Measurements from ENCODE around the gene PPP6R1.

Gene PPP6R1

DNA sequence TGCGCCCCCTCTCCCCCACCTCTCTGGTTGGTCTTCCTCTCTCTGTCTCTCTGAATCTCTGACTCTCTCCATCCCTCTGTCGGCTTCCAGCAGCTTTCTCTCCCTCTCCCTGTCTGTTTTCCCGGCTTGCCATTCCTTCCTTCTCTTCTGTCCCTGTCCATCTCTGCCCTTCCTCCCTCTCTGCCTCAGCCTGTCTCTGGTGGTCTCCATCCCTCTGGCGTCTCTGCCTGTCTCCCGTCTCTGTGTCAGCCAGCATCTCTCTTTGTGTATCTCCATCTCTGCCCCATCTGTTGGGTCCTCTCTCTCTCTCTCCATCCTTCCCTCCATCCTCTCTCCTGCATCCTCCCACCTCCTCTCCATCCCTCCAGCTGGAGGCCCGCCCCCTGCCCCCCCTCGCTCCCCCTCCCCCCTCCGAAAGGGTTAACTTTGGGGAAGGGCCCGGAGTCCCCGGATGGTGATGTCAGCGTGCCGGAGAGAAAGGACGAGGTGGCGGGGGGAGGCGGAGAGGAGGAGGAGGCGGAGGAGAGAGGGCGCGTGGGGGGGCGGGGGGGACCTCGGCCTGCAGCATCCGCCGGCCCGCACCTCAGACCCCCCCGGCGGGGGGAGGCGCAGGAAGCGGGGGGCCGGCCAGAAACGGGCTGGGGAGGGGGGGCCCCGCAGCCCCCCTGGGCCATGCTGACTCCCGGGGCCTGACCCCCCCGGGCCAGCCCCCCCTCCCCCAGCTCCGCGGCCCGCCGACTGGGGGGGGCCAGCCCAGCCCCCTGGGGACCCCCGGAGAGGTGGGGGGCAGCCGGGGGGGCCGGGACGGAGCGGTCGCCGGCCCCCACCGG is 24.9 kb upstream of the PPP6R1 start, which contains the start of gene BRSK1:
BRSK1 (plus strand) TSS at position 450 of the 830 bp plus-strand sequence. CDS start 446 bp downstream, outside the sequence.
- DNase-seq (peak; percentile 57), ATAC-seq (no peak)

DNA sequence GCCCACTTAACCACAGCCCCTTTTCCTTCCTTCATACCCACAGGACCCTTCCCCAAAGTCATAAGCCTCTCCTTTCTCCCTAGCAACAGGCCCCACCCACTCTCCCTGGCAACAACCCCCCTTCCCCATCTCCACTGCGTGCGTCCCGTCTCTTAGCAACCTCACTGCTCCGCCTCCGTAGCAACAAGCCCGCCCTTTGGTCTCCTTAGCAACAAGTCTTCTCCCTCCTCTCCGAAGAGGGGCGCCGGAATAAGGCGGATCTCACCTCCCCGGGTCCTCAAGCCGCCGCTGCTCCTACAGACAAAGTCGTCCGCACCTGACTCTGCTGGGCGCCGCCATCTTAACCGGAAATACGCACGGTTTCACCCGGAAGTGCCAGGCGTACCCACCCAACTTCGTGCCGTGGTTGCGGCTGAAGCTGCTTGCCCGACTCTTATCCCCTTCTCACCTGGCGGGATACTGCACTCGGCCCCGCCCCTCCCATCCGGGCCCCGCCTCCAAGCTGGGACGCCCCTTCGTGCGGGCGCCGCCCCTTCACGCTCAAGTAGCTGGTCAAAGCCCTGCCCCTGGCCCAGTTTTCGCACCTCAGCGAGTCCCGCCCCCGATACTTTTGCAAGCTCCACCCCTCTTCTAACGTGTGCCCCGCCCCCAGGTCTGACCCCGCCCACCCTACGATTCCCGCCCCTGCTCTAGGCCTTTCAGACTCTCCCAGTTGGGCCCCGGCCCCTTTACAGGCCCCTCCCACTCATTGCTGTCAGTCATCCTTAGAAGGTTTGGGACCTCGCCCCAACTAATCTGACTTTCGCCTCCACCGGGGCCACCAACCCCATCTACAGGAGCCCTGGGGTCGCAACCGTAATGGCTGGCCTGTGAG is 21.2 kb upstream of the PPP6R1 start, which contains the start of gene HSPBP1:
HSPBP1 (minus strand) TSS at position 341 of the 874 bp plus-strand sequence. CDS start 502 bp downstream, outside the sequence.
- peak; percentile 94 for ATAC-seq
- peak; percentile 96 for DNase-seq

DNA sequence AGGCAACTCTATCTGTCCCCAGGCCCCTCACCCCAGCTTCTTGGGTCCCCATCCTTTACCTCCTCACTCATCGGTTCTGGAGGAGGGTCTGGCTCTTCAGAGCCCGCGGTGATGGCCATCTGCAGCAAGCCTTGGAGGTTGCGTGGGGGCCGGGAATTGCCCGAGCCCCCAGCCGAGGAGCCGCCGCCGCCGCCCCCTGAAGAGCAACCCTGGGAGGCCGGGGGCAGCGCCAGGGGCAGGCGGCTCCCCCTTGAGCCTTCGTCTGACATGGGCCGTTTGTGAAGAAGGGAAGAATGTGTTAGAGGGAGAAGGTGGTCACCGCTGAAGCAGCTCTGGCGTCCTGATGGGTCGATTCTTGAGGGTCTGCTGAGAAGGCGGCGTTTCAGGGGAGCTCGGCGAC is 20.5 kb upstream of the PPP6R1 start:
- ATAC-seq (no peak), DNase-seq (no peak)

DNA sequence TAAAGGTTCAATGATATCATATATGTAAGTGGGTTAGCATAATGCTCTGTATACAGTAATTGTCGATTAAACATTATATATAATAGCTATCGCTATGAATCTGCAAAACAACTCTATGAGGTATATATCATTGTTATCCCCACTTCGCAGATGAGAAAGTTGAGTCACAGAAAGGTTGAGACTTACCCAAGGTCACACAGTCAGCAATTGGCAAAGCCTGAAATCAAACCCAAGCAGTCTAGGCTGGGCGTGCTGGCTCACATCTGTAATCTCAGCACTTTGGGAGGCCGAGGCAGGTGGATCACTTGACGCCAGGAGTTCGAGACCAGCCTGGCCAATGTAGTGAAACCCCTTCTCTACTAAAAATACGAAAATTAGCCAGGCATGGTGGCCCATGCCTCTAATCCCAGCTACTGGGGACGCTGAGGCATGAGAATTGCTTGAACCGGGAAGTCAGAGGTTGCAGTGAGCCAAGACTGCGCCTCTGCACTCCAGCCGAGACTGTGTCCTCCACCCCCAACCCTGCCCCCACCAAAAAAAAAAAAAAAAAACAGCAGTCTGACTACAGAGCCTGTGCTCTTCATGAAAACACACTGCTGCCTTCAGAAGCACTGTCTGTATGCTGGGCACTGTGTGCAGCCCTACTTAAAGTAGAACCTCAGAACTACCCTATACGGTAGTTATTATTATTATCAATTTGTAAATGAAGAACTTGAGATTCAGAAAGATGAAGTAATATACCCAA is 19.7 kb upstream of the PPP6R1 start:
- no peak for DNase-seq
- ATAC-seq, result no peak

DNA sequence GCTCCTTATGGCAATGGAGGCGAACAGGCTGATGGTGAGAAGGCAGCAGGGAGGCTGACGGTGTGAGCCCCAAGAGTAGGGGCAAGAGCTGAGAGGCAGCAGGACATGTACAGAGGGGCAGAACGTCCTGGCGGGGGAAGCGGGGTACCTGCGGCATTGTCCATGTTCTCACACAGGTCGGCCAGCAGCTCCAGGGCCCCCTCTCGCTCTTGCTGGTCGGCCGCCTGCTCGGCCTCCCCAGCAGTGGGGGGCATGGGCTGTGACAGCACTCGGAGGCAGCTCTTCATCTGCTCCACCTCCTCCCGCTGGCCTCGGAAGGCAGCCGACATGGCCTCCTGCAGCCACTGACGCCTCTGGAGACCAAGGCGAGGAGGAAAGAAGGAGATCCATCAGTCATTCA is 18.7 kb upstream of the PPP6R1 start:
- ATAC-seq, result no peak
- no peak for DNase-seq

DNA sequence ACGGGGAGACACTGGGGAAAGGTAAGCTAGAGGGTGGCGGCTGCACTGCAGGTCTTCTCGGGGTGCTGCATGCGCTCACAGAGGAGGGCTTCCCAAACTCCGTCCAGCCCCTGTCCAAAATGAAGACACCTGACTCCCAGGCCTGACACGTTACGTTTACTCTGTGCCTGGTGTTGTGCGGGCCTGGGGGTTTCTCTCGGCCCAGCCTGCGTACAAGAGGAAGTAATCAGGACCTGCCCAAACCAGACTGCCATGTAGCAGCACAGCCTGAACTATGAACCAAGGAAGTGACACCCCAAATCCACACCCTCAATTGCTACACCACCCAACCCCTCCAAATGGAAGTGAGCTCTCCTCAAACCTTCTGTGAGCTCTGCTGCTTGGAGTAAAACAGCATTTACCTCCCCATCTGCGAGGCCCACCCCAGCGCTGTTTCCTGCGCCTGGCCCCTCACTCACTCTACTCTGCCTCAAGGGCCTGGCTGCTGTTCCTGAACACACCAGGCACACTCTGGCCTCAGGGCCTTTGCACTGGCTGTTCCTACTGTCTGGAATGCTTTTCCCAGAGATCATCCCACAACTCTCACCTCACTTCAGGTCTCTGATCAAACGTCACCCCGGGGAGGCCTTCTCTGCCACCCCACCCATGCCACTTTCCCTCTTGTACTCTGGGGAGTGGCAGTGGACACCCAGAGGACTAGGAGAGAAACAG is 18.1 kb upstream of the PPP6R1 start:
- no peak for DNase-seq
- ATAC-seq, result no peak

DNA sequence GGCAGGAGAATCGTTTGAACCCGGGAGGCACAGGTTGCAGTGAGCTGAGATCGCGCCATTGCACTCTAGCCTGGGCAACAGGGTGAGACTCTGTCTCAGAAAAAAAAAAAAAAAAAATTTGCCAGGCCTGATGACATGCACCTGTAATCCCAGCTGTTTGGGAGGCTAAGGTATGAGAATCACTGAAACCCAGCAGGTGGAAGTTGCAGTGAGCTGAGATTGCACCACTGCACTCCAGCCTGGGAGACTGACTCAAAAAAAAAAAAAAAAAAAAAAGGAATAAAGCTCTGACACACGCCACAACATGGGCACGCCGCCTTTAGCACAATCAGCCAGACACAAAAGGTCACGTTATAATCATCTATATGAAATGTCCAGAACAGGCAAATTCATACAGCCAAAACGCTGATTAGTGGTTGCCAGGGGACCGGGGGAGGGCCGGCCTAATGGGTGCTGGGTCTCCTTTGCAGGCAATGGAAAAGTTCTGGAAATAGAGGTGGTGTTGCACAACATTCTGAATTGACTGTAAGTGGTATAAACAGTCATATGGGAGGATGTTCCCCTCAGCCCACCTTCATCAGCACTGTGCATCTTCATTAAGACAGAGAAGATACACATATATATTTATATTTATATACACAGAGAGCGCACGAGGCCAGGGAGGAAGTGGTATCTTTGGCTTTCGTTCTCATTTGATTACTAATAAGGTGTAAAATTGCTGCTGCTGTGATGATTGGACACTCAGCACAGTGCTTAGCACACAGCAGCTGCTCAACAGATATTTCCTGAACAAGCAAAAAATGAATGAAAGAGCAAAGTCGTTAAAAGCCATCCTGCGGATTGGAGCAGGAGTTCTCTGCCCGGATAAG is 17.3 kb upstream of the PPP6R1 start:
- DNase-seq (no peak), ATAC-seq (no peak)

DNA sequence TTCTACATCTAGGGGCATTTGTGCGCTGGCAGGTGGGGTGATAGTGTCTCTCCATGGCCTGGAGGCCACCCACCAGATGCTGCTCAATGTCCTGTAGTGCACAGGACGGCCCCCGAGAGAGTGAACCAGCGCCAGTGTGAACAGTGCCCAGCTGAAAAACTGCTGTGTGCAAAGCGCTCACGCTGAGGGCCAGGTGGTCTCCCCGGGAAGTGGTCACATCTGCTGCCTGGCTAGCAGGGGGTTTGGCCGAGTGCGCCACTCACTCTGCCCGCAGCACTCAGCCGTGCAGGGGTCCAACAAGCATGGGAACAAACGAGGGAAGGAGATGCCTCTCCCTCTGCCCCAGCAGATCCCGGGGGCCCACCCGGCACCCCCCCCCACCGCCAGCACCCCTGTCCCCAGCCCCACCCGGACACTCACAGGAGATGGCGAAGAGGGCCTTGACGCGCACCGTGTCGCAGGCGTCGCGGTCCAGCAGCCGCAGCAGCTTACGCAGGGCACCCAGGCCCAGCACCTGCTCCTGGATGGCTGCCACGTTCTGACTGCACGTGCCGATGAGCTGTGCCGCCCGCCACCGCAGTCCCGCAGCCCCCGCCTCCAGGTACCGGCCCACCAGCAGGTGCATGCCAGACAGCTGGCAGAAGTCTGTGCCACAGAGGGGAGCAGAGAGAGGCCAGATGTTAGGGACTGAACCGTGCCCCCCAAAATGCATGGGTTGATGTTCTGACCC is 15.3 kb upstream of the PPP6R1 start:
- no peak for DNase-seq
- no peak for ATAC-seq

DNA sequence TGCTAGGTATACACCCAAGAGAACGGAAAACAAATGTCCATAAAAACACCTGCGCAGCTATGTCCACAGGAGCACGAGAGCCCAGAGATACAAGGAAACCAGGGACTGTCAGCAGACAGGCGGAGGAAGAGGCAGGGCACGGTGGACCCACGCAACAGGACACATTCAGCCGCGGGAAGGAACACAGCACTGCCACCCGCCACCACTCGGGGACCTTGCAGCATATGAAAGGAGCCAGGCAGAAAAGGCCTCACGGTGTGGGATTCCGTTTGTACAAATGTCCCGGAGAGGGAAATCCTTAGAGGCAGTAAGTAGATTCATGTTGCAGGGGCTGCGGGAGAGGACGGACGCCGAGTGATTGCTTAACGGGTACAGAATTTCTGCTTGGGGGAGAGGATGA is 13.3 kb upstream of the PPP6R1 start:
- ATAC-seq, result no peak

DNA sequence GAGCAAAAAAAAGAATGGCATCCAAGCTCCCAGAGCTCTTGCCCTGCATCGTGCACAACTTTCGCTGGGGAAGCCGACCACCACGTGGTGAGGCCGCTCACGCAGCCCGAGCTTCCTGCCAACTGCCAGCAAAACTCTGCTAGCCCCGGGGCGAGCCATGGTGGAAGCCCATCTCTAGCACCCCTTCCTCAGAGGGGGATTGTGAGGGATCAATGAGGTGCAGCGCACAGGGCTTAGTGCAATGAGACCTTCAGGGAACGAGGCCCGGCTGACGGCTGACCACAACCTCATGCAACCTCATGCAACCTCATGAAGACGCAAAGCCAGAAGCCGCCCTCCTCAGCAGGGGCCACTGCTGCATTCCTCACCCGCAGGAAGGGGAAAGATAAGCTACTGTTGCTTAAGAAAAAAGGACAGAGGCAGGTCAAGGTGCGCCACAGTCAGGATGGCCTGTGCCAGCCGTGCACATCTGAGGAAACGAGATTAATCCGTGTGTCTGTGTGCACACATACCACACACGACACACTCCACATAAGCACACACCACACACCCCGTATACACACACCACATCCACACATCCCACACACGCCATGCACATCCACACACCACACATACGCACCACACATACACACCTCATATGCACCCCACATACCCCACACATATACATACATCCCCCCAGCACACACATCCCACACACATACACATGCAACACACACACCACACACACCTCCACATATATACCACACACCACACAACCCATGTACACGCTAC is 11.5 kb upstream of the PPP6R1 start:
- DNase-seq, result no peak
- no peak for ATAC-seq

More for the DNA sequence above, 13.3 kb upstream of the PPP6R1 start:
- DNase-seq, result no peak

DNA sequence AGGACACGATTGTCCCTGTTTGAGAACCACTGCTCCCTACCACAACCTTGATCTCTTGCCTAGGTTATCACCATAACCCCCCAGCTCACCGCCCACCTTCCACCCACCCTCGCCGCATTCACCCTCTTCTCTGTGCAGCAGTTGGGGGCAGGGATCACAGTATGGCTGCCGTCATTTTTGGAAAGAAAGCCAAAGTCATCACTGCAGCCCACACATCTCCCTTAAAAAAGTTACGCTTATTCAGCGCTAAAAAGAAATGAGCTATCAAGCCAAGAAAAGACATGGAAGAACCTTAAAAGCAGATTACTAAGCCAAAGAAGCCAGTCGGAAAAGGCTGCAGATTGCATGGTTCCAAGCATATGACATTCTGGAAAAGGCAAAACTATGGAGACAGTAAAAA is 10.5 kb upstream of the PPP6R1 start:
- DNase-seq (no peak), ATAC-seq (no peak)

DNA sequence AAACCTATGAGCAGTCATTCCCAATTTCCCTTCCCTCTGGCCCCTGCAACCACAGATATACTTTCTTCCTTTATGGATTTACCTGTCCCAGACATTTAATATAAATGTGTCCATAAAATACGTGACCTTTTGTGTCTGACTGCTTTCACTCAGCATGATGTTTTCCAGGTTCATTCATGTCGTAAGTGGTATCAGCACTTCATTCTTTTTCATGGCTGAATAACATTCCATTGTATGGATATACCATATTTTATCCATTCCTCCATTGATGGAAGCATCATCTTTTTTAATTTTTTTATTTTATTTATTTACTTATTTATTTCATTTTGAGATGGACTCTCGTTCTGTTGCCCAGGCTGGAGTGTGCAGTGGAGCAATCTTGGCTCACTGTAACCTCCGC is 8.0 kb upstream of the PPP6R1 start:
- no peak for ATAC-seq
- DNase-seq, result no peak

DNA sequence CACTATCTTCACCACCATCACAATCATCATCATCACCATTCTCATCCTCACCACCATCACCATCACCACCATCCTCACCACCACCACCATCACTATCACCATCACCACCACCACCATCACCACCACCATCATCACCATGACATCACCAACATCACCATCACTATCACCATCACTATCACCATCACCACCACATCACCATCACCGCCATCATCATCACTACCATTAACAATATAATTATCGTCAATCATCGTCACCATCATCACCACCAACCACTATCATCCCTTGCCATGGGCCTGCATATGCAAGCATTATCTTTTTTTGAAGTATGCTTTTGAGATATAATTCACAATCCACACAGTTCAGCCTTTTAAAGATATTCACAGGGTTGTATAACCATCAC is 7.6 kb upstream of the PPP6R1 start:
- DNase-seq, result no peak
- no peak for ATAC-seq

DNA sequence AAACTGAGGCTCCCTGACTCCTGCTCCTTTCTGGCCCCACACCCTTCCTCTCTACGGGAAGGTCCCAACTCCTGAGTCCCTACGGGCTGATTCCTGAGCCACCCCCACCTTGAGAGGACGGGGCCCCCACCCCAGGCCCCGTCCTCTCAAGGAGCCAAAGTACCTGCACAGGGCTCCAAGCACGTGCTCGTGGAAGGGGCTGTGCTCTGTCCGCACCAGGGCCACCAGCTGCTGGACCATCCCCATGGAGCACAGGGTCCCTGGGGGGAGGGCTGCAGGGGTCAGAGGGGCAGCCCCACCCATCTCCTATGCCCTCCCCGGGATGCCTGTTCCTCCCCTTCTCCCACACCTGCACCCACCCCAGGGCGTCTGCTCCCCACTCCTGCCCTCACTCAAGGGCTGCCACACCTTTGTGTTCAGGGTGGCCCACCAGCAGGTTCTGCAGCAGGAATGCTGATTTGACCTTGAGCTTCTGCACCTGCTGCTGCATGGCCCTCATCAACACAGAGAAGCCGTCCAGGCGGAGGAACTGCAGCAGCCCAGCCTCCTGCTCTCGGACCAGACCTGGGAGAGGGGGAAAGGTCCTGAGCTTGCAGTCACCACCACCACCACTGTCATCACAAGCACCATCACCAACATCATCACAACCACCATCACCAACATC is 7.0 kb upstream of the PPP6R1 start:
- DNase-seq (no peak), ATAC-seq (no peak)

DNA sequence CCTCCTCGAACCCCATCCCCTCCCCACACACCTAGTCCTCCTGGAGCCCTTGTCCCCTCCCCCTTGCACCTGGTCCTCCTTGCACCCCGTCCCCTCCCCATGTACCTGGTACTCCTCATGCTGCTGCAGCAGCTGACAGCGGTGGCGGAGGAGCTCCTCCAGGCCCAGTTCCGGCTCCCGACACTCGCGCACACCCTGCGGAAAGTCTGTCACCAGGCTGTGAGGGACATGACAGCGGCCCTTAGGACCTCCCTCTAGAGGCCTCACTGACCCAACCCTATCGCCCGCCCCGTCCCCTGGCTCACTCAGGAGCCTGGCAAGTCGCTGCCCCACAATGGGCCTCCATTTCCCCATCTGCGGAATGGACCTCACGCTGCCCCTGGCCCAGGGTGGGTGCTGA is 6.4 kb upstream of the PPP6R1 start:
- ATAC-seq (no peak), DNase-seq (no peak)

DNA sequence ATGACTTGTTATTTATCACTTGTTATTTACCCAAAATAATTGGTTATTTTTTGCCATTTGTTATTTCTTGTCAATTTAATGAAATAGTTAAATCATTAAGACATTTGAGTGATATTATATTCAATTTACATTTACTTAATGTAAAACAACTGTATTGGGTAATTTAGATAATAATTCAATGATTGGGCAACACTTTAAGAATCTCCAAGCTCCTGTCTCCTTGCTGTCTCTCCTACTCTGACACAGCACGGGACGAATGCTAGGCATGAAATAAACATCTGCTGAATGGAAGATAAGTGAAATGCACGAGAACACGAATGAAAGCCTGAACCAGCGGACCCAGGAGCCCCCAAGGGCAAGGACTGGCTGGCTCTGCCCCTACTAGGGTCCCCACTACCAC is 5.7 kb upstream of the PPP6R1 start:
- ATAC-seq (no peak), DNase-seq (no peak)

DNA sequence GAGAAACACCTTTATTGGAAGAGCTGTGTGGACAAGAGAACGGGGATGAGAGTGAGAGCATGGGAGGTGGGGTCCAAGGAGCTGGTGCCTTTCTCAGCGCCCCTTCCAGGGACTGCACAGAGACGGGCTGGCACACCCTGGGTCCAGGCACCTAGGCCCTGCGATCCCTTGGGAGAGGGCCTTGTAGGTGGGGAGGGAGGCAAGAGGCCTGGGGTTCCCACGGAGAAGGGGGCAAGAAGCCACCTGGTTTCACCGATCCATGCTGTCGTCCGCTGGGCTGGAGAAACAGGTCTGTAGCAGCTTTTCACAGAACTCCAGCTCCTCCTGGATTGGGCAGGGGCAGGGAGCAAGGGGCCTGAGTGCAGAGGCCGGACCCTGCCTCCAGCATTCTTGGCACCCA is 3.5 kb upstream of the PPP6R1 start:
- DNase-seq, result no peak
- ATAC-seq, result no peak

DNA sequence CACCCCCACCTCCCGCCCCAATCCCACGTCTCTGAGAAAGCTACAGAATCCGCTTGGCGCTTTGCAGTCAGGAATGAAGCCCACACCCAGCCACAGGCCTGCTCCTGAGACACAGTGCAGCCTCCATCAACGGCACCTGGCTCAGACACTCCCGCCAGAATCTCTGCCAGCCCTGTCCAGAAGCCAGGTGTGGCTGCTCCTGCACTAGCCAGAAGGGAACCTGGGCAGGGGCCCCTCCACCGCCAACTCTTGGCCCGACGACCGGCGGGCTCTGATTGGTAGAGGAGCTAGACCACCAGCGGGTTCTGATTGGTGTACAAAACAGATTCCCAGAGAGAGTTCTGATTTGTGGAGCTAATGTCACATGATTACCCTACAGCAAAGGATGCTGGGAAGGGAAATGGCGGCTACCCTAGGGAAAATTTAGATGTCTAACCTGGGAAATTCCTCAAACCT is 2.9 kb upstream of the PPP6R1 start:
- ATAC-seq (no peak), DNase-seq (no peak)
